Right lobe of liver (tissue), 6 donors: ENCODE measurements around the gene CFAP90. TPM values are rescaled to one million over a fixed set of nuclear protein-coding genes. Genes with fewer than 3 reads are reported as not detected.
A peak's percentile ranks its signal among the peaks of the same experiment; 100 is the strongest.

Source experiments
- ATAC-seq, 4 donors: fragments of 200-7000 bp; cut with Tn5 transposase; one replicate each; pipeline ENCODE4 v1.9.1; 2020; ENCODE audit warnings: mild to moderate bottlenecking in 4 of 4, moderate library complexity in 4 of 4
- DNase-seq, 3 donors: peaks; one replicate each; pipeline ENCODE4 v3.0.0-alpha.2; 2020
- H3K27ac ChIP-seq, 3 donors: fragments of 200-600 bp; one replicate each; pipeline ENCODE4 v1.8.0; 2022
- H3K27me3 ChIP-seq, 2 donors: fragments of 200-600 bp; one replicate each; pipeline ENCODE4 v1.8.0; 2022
- H3K36me3 ChIP-seq, 4 donors: fragments of 200-600 bp; sonication (generic) in 1 of 4; one replicate each; pipeline versions ENCODE4 v1.5.1 to v1.8.0; 2017 to 2022; ENCODE audit warnings: control low read depth in 1 of 4
- H3K4me1 ChIP-seq, 4 donors: fragments of 200-600 bp; sonication (generic) in 1 of 4; one replicate each; pipeline versions ENCODE4 v1.5.1 to v1.8.0; 2017 to 2022; ENCODE audit warnings: control low read depth in 1 of 4
- H3K4me3 ChIP-seq, 3 donors: fragments of 200-600 bp; one replicate each; pipeline ENCODE4 v1.8.0; 2022
- H3K9me3 ChIP-seq, 4 donors: fragments of 200-600 bp; sonication (generic) in 1 of 4; one replicate each; pipeline versions ENCODE4 v1.5.1 to v1.8.0; 2017 to 2022; ENCODE audit warnings: control low read depth in 1 of 4
- POLR2A ChIP-seq: fragments of 450-650 bp; IDR thresholded peaks from one replicate; pipeline ENCODE4 v1.6.1; 2017; ENCODE audit warnings: antibody characterized with exemption, mild to moderate bottlenecking
- WGBS: methylation state at CpG from one replicate; pipeline ENCODE4 v1.1.6; 2018; ENCODE audit warnings: low coverage, low lambda C conversion rate; ENCODE audit not compliant: insufficient coverage; ENCODE audit errors: missing lambda C conversion rate; 5-methylcytosine and 5-hydroxymethylcytosine counted together
- intact Hi-C, 2 donors: fragments of 100-400 bp; cut with DNase I; formaldehyde crosslinking; loops; one replicate each; pipeline versions ENCODE4 v1.11.2 to v1.14.1; 2022
- total RNA-seq, 6 experiments: library from RNA; depleted of rRNA in 2 of 6; stranded (reverse); fragments of >200 nt in 2 of 6; fragmentation: NEBNext Ultra II Directional in 3 of 6; extraction: Animal tissue kit (Norgen Biotek cat#: 25700) in 3 of 6; gene quantifications; one replicate each; pipeline versions ENCODE4 v1.1.0 to v1.2.4, GENCODE V29; 2016 to 2023
- TF ChIP-seq, protein P1 (sequence below), 4 donors: fragments of 200-600 bp in 3 of 4; fragments of 450-650 bp in 1 of 4; IDR thresholded peaks; one replicate each; pipeline versions ENCODE4 v1.5.1 to v1.8.0; 2016 to 2022; ENCODE audit warnings: antibody characterized with exemption in 4 of 4, mild to moderate bottlenecking in 2 of 4
- donor health status: DM: no; HTN: yes; CAD: no.
- donor health status: DM: no; HTN: no; CAD: no.
- donor health status: DM: no; HTN: no; CAD: no.
- donor health status: DM: no; HTN: yes; CAD: no.
- donor health status: DM: no; HTN: yes; CAD: no.

Gene CFAP90
- total RNA-seq, 6 experiments from 2014 or later, result 0.10 to 0.64 (median 0.41) TPM; not detected in 2

DNA sequence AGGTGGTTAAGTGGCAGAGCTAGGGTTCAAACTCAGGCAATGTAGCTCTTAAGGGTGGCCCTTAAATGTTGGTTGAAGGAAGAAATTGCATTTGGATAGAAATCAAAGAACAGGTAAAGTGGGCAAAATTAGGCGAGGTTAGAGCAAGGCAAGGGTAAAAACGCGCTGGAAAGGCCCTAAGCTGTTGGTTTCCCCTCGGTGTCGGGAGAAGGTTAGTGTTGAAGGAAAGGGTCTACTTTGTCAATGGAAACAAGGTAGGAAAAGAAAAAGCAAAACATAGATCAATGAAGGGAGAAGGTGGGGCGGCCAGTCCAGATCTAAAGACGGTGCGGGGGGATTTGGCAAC is 17.5 kb upstream of the CFAP90 start:
- H3K4me3 ChIP-seq, result peak overlapping the region; percentile 93 to 97 (median 96)
- ATAC-seq (peak; percentile 0 to 13 (median 8)), DNase-seq (no peak)
- WGBS, result under 1% methylated on average over 8 of the region's 8 CpGs
- peaks cover 0 to 14% (median 3%) of the 10 kb centered on the region in 4 donors for H3K36me3 ChIP-seq
- TF ChIP-seq, protein P1, sequence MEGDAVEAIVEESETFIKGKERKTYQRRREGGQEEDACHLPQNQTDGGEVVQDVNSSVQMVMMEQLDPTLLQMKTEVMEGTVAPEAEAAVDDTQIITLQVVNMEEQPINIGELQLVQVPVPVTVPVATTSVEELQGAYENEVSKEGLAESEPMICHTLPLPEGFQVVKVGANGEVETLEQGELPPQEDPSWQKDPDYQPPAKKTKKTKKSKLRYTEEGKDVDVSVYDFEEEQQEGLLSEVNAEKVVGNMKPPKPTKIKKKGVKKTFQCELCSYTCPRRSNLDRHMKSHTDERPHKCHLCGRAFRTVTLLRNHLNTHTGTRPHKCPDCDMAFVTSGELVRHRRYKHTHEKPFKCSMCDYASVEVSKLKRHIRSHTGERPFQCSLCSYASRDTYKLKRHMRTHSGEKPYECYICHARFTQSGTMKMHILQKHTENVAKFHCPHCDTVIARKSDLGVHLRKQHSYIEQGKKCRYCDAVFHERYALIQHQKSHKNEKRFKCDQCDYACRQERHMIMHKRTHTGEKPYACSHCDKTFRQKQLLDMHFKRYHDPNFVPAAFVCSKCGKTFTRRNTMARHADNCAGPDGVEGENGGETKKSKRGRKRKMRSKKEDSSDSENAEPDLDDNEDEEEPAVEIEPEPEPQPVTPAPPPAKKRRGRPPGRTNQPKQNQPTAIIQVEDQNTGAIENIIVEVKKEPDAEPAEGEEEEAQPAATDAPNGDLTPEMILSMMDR (IDR thresholded peaks at IDR 0.05), result no peak
- H3K27ac ChIP-seq, result peak overlapping the region; percentile 83 to 90 (median 89)
- no peaks in the 10 kb centered on the region for H3K27me3 ChIP-seq
- no peaks in the 10 kb centered on the region for H3K9me3 ChIP-seq
- H3K4me1 ChIP-seq, result peaks cover 0 to 25% (median 4%) of the 10 kb centered on the region in 4 donors
- intact Hi-C loops, result no loop called here

DNA sequence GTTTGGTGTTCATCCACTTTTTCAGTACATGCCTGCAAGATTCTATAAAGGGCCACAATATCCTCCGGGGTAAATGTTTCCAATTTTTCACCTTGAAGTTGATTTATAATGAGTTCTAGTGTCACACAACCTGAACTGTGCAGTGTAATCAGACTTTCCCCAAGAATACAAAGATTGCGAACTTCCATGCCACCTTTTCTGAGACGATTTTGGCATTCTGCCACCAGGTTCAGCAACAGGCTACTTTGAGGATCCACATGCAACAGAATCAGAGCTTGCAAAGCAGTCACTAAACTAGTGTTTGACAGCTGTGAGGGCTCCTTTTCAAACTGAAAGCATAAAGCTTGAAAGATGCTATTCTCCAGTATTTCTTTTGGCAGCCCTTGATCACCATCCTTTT is 16.3 kb upstream of the CFAP90 start:
- Histone ChIP-seq H3K27me3 (no peaks in the 10 kb centered on the region), H3K36me3 (peaks cover 0 to 14% (median 7%) of the 10 kb centered on the region in 4 donors), H3K9me3 (no peaks in the 10 kb centered on the region), H3K4me1 (peaks cover 0 to 25% (median 4%) of the 10 kb centered on the region in 4 donors), H3K4me3 (no peak overlapping the region), H3K27ac (no peak overlapping the region)
- ATAC-seq (no peak), DNase-seq (no peak)
- intact Hi-C loops, result no loop called here
- TF ChIP-seq, protein P1 (IDR thresholded peaks at IDR 0.05), result no peak
- TF ChIP-seq POLR2A, result no peak
- WGBS, result 34% methylated on average over 3 of the region's 3 CpGs

DNA sequence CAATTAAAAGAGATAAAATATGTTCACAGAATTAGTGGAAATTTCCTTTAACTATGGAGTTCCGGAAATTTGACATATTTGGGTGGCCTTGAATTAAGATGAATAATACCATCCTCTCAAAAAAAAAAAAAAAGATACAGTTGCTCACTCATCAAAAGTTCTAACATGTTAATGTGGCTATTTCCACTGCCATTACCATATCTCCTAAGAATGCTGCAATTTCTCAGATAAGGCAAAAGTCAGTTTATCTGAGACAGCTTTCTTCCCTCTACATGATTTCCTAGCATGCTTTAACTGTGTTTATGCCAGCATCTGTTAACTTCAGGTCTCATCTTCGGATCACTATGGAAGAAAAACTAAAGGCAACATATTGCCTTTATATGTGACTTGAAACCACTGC is 15.3 kb upstream of the CFAP90 start:
- ATAC-seq, result no peak
- 89% methylated on average over 2 of the region's 2 CpGs for WGBS
- H3K4me3 ChIP-seq, result no peak overlapping the region
- H3K36me3 ChIP-seq, result peaks cover 0 to 24% (median 16%) of the 10 kb centered on the region in 4 donors
- H3K9me3 ChIP-seq, result no peaks in the 10 kb centered on the region
- DNase-seq, result no peak
- H3K27me3 ChIP-seq, result no peaks in the 10 kb centered on the region
- H3K27ac ChIP-seq, result no peak overlapping the region
- peaks cover 0 to 20% (median 4%) of the 10 kb centered on the region in 4 donors for H3K4me1 ChIP-seq
- no peak for TF ChIP-seq POLR2A
- TF ChIP-seq, protein P1 (IDR thresholded peaks at IDR 0.05), result no peak
- intact Hi-C loops, result no loop called here

DNA sequence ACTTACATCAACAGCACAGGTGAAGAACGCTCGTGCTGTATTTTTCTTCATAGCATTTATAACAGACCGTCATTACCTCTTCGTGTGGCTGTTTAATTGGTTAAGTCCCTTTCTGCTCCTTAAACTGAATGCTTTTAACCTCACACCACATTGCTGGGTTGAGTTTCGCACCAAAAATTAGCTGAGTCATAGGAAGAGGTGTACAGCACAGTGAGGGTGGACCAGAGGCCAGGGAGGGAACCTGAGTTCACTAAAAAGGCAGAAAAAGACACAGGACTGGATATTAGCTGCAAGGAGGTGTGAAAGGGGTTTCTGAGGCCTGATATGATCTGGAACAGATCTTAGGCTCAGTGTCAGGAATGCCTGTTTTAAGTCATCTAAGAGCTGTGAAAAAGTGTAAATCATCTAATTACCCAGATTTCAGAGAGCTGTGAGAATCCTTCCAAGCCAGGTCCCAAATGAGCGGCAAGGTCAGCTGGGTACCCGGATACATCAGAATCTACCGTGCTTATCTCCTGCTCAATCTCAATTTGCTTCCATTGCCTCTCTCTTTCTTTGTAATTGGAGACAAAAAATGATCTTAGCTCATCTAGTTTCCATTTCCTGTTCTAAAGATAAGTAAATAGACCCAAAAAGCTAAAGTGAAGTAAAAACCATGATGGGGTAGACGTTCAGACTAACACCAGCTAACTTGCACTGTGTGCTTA is 7.1 kb upstream of the CFAP90 start:
- Histone ChIP-seq H3K4me1 (no peaks in the 10 kb centered on the region), H3K9me3 (no peaks in the 10 kb centered on the region), H3K27ac (no peak overlapping the region), H3K27me3 (no peaks in the 10 kb centered on the region), H3K4me3 (no peak overlapping the region), H3K36me3 (peaks cover 0 to 39% (median 20%) of the 10 kb centered on the region in 4 donors)
- DNase-seq (no peak), ATAC-seq (no peak)
- TF ChIP-seq, protein P1 (IDR thresholded peaks at IDR 0.05), result no peak
- no peak for TF ChIP-seq POLR2A
- 74% methylated on average over 8 of the region's 9 CpGs for WGBS
- intact Hi-C loops, result no loop called here
